OCI-LY3 (cell line): ENCODE data around the gene KIF1B.

Experiments
- CTCF ChIP-seq: fragments of 200-600, 300-600 bp; sonication (generic); IDR thresholded peaks from 2 replicates; pipeline ENCODE4 v1.5.1; 2014; ENCODE audit warnings: antibody characterized with exemption, low read length, low read depth
- EZH2phosphoT487 ChIP-seq: fragments of 200-600 bp; shearing (Covaris generic); IDR thresholded peaks from 2 replicates; pipeline ENCODE4 v1.6.1; 2018; ENCODE audit warnings: antibody characterized with exemption, mixed run types, low read depth

GRCh38 chr1:10299151-10299550 lies 88.8 kb downstream of the KIF1B start:
- TF ChIP-seq CTCF, result no peak
- TF ChIP-seq EZH2phosphoT487, result no peak
